ENCODE data around the gene ANKS6.

GRCh38 chr9:98778251-98778650, 18.1 kb downstream of the ANKS6 start:
- TF ChIP-seq CTCF (IDR thresholded peaks at IDR 0.05; ENCODE audit: borderline replicate concordance, extremely low read depth, low read length, poor library complexity, severe bottlenecking) (no peak), EZH2 (IDR thresholded peaks at IDR 0.05; ENCODE audit: borderline replicate concordance, low read depth, low read length, severe bottlenecking) (no peak)

Measured in DND-41 (cell line).